ENCODE measurements around the gene P3H2.

P3H2 gene

DNA sequence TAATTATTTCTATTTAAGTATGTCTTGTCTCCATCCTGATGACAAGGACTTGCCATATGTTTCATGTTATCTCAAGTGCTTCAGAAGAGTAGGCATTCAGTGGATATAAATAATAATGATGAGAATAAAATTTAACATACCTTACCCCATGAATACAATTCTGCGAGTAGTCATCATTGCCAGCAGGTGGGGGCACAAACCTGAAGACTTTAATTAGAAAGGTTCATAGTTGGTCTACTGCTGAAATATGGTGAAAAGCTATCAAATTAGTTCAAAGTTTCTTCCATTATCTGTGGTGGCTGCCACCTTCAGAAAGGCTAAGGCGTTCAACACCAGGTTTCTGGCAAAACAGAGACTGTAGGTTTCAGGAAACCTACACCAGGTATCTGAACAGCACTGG lies 100.9 kb downstream of the P3H2 start:
- H3K36me3 ChIP-seq (ENCODE audit: insufficient read depth, low read length), result no peaks in the 10 kb centered on the region
- H3K79me2 ChIP-seq (ENCODE audit: control insufficient read depth, insufficient read depth, low read length, unreplicated experiment), result peaks cover 2% of the 10 kb centered on the region
- no peak overlapping the region for H2AFZ ChIP-seq (ENCODE audit: low read length, unreplicated experiment)
- H3K27me3 ChIP-seq (ENCODE audit: insufficient read depth, low read length), result no peaks in the 10 kb centered on the region
- H3K4me1 ChIP-seq (ENCODE audit: control insufficient read depth, insufficient read depth, low read length, unreplicated experiment), result peaks cover 34% of the 10 kb centered on the region
- no peak overlapping the region for H3K4me3 ChIP-seq (ENCODE audit: low read depth, low read length)
- H3K27ac ChIP-seq (ENCODE audit: low read depth, low read length), result no peak overlapping the region

DNA sequence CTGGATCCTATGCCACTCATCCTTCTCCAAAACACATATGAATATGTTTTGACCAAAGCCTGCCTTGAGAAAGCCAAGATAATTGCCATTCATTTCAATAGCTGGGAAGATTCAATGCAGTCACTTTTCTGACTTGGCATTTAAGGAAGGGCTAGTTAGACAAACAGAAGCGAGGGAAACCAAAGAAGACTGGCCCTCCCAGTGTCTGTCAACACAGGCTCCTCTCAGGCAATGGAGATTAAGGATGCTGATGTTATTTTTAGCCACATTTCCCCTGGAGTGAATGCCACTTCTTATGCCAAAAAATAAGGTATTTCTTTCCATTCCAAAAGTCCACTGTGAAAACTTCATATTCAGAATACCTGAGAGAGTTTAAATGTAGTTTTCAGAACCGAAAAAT lies 101.7 kb downstream of the P3H2 start:
- no peaks in the 10 kb centered on the region for H3K36me3 ChIP-seq (ENCODE audit: insufficient read depth, low read length)
- peaks cover 2% of the 10 kb centered on the region for H3K79me2 ChIP-seq (ENCODE audit: control insufficient read depth, insufficient read depth, low read length, unreplicated experiment)
- no peak overlapping the region for H2AFZ ChIP-seq (ENCODE audit: low read length, unreplicated experiment)
- no peak overlapping the region for H3K4me3 ChIP-seq (ENCODE audit: low read depth, low read length)
- no peaks in the 10 kb centered on the region for H3K27me3 ChIP-seq (ENCODE audit: insufficient read depth, low read length)
- peaks cover 30% of the 10 kb centered on the region for H3K4me1 ChIP-seq (ENCODE audit: control insufficient read depth, insufficient read depth, low read length, unreplicated experiment)
- H3K27ac ChIP-seq (ENCODE audit: low read depth, low read length), result no peak overlapping the region

DNA sequence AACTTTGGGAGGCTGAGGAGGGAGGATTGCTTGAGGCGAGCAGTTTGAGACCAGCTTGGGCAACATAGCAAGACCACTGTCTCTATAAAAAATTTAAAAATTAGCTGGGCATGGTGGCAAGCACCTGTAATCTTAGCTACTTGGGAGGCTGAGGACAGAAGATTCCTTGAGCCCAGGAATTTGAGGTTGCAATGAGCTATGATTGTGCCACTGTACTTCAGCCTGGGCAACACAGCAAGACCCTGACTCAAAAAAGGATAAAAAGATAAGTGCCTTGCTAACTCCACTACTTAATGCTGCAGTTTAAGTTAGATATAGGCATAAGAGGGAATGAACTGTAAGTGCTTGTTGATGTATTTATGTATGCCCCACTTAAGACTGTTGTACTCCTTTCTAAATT lies 102.2 kb downstream of the P3H2 start:
- H3K36me3 ChIP-seq (ENCODE audit: insufficient read depth, low read length), result no peaks in the 10 kb centered on the region
- H3K4me1 ChIP-seq (ENCODE audit: control insufficient read depth, insufficient read depth, low read length, unreplicated experiment), result peaks cover 30% of the 10 kb centered on the region

DNA sequence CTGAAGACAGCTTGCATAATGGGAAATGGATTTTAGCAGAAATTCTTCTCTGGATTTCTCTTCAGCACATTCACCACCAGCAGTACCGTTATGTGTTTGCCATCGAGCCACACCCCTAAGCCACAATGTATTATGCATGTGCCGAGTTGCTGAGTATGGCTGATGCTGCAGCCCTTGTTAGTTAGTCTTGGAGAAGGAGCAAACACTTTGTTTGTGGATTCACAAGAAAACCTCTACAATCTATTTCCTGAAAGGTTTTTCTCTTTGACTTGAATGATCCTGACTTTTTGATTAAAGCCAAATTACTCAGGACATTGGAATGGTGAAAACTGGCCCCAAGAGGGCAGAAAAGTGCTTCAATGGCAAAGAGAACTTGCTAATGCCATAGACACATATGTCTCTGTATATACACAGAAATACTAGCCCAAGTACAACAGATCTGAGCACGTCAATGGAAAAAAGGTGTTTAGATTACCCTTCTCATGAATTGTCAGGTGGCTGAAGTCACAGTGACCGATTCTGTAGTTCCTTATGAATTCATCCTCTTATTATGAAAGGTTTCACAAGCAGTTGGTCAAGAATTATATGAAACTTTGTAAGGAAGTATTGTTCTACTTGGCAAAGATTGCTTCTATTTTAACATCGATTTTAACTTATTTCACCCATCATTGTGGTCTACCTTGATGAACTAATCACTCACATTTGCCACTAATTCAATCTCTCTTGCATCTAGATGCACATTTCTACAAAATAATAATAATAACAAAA lies 103.0 kb downstream of the P3H2 start:
- peaks cover 35% of the 10 kb centered on the region for H3K4me1 ChIP-seq (ENCODE audit: control insufficient read depth, insufficient read depth, low read length, unreplicated experiment)
- no peaks in the 10 kb centered on the region for H3K36me3 ChIP-seq (ENCODE audit: insufficient read depth, low read length)
- peak overlapping the region; percentile 30 for H3K27ac ChIP-seq (ENCODE audit: low read depth, low read length)
- peaks cover 2% of the 10 kb centered on the region for H3K79me2 ChIP-seq (ENCODE audit: control insufficient read depth, insufficient read depth, low read length, unreplicated experiment)
- no peak overlapping the region for H3K4me3 ChIP-seq (ENCODE audit: low read depth, low read length)
- H3K27me3 ChIP-seq (ENCODE audit: insufficient read depth, low read length), result no peaks in the 10 kb centered on the region
- no peak overlapping the region for H2AFZ ChIP-seq (ENCODE audit: low read length, unreplicated experiment)

More for the DNA sequence above, 102.2 kb downstream of the P3H2 start:
- no peaks in the 10 kb centered on the region for H3K27me3 ChIP-seq (ENCODE audit: insufficient read depth, low read length)
- H2AFZ ChIP-seq (ENCODE audit: low read length, unreplicated experiment), result no peak overlapping the region
- peaks cover 2% of the 10 kb centered on the region for H3K79me2 ChIP-seq (ENCODE audit: control insufficient read depth, insufficient read depth, low read length, unreplicated experiment)
- H3K27ac ChIP-seq (ENCODE audit: low read depth, low read length), result no peak overlapping the region
- H3K4me3 ChIP-seq (ENCODE audit: low read depth, low read length), result no peak overlapping the region

DNA sequence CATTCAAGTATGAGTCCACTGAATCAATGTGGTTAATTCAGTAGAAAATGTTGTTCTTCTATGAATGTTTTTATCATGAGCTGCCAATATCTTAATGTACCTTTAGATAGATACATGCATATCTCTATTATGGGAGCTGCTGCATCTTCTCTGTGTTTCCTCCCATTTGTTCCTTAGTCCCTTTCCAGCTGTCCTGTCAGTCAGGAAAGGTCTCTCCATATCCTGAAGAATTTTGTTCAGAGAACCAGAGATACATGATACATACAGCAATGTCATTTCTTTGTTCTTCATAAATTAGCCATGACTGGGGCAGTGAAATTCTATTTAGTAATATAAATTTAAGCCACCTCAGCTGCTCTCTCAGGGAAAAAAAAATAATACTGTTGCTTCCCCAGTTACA lies 103.7 kb downstream of the P3H2 start:
- peaks cover 2% of the 10 kb centered on the region for H3K79me2 ChIP-seq (ENCODE audit: control insufficient read depth, insufficient read depth, low read length, unreplicated experiment)
- H3K27ac ChIP-seq (ENCODE audit: low read depth, low read length), result no peak overlapping the region
- H3K4me1 ChIP-seq (ENCODE audit: control insufficient read depth, insufficient read depth, low read length, unreplicated experiment), result peaks cover 43% of the 10 kb centered on the region
- no peaks in the 10 kb centered on the region for H3K27me3 ChIP-seq (ENCODE audit: insufficient read depth, low read length)
- no peak overlapping the region for H2AFZ ChIP-seq (ENCODE audit: low read length, unreplicated experiment)
- H3K4me3 ChIP-seq (ENCODE audit: low read depth, low read length), result no peak overlapping the region
- no peaks in the 10 kb centered on the region for H3K36me3 ChIP-seq (ENCODE audit: insufficient read depth, low read length)

DNA sequence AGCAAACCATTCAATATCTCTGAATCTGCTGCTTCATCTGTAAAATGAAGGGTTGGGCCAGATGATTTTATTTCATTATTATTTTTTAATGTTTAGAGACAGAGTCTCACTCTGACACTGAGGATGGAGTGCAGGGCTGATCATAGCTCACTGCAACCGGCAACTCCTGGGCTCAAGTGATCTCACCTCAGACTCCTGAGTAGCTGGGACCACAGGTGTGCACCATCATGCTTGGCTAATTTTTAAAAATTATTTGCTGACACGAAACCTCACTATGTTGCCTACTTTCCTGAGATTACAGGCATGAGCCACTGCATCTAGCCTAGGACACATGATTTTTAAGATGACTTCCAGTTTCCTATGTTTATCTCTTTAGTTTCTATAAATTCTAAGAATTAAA lies 105.8 kb downstream of the P3H2 start:
- H3K79me2 ChIP-seq (ENCODE audit: control insufficient read depth, insufficient read depth, low read length, unreplicated experiment), result no peaks in the 10 kb centered on the region
- H3K4me3 ChIP-seq (ENCODE audit: low read depth, low read length), result no peak overlapping the region
- no peak overlapping the region for H3K27ac ChIP-seq (ENCODE audit: low read depth, low read length)
- no peaks in the 10 kb centered on the region for H3K27me3 ChIP-seq (ENCODE audit: insufficient read depth, low read length)
- H3K36me3 ChIP-seq (ENCODE audit: insufficient read depth, low read length), result no peaks in the 10 kb centered on the region
- peaks cover 43% of the 10 kb centered on the region for H3K4me1 ChIP-seq (ENCODE audit: control insufficient read depth, insufficient read depth, low read length, unreplicated experiment)
- H2AFZ ChIP-seq (ENCODE audit: low read length, unreplicated experiment), result no peak overlapping the region

DNA sequence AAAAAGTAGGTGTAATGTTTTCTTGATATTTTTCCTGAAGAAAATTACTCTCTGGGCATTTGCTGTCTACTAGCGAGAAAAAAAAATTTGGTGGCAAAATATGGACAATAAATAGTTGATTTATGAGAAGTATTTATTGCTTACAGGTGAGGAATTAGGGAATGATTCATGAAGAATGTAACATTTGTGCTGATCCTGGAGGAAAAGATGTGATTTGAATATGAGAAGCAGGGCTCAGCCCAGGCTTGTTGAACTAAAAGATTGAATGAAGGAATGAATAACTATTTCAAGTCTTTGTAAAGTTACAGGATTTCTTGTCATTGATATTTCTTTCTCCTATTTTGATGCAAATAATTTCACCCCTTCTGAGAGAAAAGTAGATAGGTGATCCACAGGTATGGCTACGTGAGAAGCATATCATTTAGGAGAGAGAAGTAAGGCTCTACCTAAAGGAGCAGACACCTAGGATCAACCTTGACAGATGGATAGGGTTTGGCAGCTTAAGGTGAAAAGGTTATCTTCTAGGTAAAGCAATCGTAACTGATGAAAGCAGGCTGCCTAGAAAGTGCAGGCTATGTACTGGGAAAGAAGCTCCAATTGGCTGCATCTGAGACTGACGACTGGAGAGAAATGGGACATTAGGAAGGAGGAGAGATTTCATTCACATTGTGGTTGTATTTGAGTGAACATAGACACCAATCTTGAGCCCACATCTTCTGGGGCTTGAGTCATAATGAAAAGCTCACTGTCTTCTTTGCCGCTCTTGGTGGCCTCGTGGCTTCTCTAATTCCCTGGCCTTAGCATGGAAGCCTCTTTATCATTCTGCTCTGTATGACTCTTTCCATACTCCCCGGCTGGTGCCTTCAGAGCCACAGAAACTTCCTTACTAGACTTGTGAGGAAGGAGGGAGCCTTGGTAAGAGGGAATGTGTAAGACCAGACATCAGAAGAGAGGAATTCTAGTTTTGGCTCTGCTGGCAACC lies 106.5 kb downstream of the P3H2 start:
- Histone ChIP-seq H3K27me3 (ENCODE audit: insufficient read depth, low read length) (no peaks in the 10 kb centered on the region), H3K27ac (ENCODE audit: low read depth, low read length) (no peak overlapping the region), H2AFZ (ENCODE audit: low read length, unreplicated experiment) (no peak overlapping the region), H3K4me1 (ENCODE audit: control insufficient read depth, insufficient read depth, low read length, unreplicated experiment) (peaks cover 48% of the 10 kb centered on the region), H3K4me3 (ENCODE audit: low read depth, low read length) (no peak overlapping the region), H3K36me3 (ENCODE audit: insufficient read depth, low read length) (no peaks in the 10 kb centered on the region), H3K79me2 (ENCODE audit: control insufficient read depth, insufficient read depth, low read length, unreplicated experiment) (no peaks in the 10 kb centered on the region)

DNA sequence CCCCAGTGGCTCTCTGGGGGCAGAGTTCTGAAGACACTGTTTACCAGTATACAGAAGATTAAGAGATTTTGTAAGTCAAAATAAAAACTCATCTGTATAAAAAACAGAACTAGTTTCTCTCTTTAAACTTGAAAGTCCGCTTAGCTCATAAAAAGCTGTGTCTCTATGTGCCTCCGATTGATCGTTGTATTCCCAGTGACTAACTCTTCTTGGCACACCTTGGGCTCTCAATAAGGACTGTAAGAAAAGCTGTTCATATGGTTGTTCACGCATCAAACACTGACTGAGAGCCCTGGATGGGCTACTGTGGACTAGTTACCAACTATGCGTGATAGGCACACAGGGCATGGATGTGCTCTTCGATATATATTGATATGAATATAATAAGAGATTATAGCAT lies 107.9 kb downstream of the P3H2 start:
- H3K4me3 ChIP-seq (ENCODE audit: low read depth, low read length), result peak overlapping the region; percentile 48; the same call in 1 of the 2 replicates
- peak overlapping the region; percentile 58 for H3K27ac ChIP-seq (ENCODE audit: low read depth, low read length)
- no peaks in the 10 kb centered on the region for H3K36me3 ChIP-seq (ENCODE audit: insufficient read depth, low read length)
- H2AFZ ChIP-seq (ENCODE audit: low read length, unreplicated experiment), result no peak overlapping the region
- H3K79me2 ChIP-seq (ENCODE audit: control insufficient read depth, insufficient read depth, low read length, unreplicated experiment), result no peaks in the 10 kb centered on the region
- no peaks in the 10 kb centered on the region for H3K27me3 ChIP-seq (ENCODE audit: insufficient read depth, low read length)
- H3K4me1 ChIP-seq (ENCODE audit: control insufficient read depth, insufficient read depth, low read length, unreplicated experiment), result peaks cover 37% of the 10 kb centered on the region

DNA sequence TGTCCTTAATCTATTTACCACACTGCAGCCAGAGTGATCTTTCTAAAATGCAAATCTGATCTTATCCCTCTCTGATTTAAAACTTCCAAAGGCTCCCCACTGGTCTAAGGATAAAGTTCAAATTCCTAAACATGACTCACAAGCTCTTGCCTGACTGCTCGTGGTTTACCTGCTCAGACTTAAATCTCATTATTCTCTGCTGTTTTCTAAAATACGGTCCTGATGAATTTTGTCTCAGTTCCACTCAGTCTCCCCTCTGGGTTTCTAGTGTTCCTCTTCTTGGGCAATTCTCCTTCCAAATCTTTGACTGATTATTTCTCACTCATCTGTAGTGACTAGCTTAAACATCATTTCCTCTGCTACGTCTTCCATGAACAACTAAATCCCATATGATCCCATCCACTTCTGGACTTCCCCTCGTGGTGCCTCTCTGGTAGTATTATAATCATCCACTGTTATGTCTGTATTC lies 108.3 kb downstream of the P3H2 start:
- Histone ChIP-seq H3K4me3 (ENCODE audit: low read depth, low read length) (peak overlapping the region; percentile 48; the same call in 1 of the 2 replicates), H3K27me3 (ENCODE audit: insufficient read depth, low read length) (no peaks in the 10 kb centered on the region), H3K36me3 (ENCODE audit: insufficient read depth, low read length) (no peaks in the 10 kb centered on the region), H3K27ac (ENCODE audit: low read depth, low read length) (peak overlapping the region; percentile 58), H3K79me2 (ENCODE audit: control insufficient read depth, insufficient read depth, low read length, unreplicated experiment) (no peaks in the 10 kb centered on the region), H2AFZ (ENCODE audit: low read length, unreplicated experiment) (no peak overlapping the region), H3K4me1 (ENCODE audit: control insufficient read depth, insufficient read depth, low read length, unreplicated experiment) (peaks cover 33% of the 10 kb centered on the region)

DNA sequence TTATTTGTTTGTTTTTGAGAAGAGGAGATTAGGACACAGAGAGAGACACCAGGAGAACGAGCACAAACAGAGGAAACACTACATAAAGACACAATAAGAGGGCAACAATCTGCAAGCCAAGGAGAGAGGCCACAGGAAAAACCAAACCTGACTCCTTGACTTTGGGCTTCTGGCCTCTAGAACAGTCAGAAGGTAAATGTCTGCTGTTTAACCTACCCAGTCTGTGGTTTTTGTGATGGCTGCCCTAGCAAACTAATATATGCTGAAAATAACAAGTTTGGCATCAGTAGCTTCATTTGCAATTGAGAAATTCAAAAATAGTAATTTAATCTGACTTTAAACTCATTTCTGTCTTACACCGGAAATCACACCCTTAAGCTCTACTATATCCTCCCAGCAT lies 110.2 kb downstream of the P3H2 start:
- H3K27ac ChIP-seq (ENCODE audit: low read depth, low read length), result no peak overlapping the region
- H3K27me3 ChIP-seq (ENCODE audit: insufficient read depth, low read length), result no peaks in the 10 kb centered on the region
- peaks cover 41% of the 10 kb centered on the region for H3K4me1 ChIP-seq (ENCODE audit: control insufficient read depth, insufficient read depth, low read length, unreplicated experiment)
- no peaks in the 10 kb centered on the region for H3K79me2 ChIP-seq (ENCODE audit: control insufficient read depth, insufficient read depth, low read length, unreplicated experiment)
- no peak overlapping the region for H3K4me3 ChIP-seq (ENCODE audit: low read depth, low read length)
- no peaks in the 10 kb centered on the region for H3K36me3 ChIP-seq (ENCODE audit: insufficient read depth, low read length)
- H2AFZ ChIP-seq (ENCODE audit: low read length, unreplicated experiment), result no peak overlapping the region

Data from ACC112 (cell line).